ENCODE results near the gene TNS1. TPM values are rescaled to one million over a fixed set of nuclear protein-coding genes. Genes with fewer than 3 reads are reported as not detected.

TNS1 gene
- total RNA-seq, 2 donors from 2014 or later: 20.6 to 164 TPM

DNA sequence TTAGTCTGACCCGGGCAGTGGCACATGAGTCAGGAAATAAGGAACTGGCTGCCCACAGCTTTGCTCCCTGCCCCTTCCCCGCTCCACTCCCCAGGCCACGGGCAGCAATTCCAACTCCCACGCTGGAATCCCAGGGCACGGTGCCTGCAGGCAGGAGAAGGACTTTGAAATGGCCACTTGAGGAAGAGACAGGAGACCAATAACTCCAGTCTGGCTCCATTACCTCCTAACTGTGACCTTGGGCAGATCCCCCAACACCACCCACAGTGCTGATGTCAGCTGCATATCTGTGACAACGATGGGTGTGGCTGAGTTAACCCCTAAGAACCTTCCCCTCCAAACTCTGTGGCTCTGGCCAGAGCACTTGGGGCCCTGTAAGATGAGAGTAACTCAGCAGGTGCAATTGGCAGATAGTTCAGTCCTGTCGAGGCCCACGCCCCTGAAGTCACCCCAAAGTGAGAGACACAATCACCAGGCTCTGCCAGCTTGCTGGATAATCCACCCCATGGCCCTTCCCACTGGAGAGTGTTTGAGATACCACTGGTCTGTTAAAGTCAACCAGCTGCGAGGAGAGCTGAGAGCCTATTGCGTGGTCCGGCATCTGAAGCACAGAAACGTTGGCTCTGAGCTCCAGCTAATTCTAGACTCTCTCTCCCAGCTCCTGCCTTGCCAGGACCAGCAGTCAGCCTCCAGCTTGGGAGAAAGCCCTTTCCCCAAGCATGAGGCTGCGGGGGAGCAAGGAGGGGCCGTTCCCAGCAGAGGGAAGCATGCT is 175.2 kb downstream of the TNS1 start:
- Histone ChIP-seq H3K9me3 (no peaks in the 10 kb centered on the region), H3K27me3 (no peaks in the 10 kb centered on the region), H3K9ac (ENCODE audit: low read depth in 2 of 2, low read length in 2 of 2) (no peak overlapping the region), H3K4me1 (no peaks in the 10 kb centered on the region), H3K4me3 (no peak overlapping the region), H3K27ac (no peak overlapping the region), H3K36me3 (no peaks in the 10 kb centered on the region)
- DNase-seq: no peak
- intact Hi-C loops (cut with DNase I): no loop called here
- TF ChIP-seq, protein P1, sequence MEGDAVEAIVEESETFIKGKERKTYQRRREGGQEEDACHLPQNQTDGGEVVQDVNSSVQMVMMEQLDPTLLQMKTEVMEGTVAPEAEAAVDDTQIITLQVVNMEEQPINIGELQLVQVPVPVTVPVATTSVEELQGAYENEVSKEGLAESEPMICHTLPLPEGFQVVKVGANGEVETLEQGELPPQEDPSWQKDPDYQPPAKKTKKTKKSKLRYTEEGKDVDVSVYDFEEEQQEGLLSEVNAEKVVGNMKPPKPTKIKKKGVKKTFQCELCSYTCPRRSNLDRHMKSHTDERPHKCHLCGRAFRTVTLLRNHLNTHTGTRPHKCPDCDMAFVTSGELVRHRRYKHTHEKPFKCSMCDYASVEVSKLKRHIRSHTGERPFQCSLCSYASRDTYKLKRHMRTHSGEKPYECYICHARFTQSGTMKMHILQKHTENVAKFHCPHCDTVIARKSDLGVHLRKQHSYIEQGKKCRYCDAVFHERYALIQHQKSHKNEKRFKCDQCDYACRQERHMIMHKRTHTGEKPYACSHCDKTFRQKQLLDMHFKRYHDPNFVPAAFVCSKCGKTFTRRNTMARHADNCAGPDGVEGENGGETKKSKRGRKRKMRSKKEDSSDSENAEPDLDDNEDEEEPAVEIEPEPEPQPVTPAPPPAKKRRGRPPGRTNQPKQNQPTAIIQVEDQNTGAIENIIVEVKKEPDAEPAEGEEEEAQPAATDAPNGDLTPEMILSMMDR (IDR thresholded peaks at IDR 0.05): no peak

DNA sequence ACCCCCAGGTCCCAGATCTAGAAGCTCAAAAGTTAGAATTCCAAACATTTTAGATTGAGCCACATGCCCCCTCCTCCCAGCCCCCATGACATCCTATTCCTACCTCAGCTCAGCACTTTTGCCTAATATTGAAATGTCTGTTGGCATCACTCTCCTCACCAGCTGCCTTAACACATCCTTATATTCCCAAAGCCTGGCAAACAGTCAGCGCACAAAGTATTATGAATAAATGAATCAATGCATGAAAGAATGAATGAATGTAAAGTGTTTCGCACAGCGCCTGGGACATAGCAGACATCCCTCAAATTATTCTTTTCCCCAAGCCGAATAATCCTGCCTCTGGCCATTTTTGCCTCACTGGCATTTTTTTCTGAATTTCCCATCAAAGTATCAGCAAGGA is 175.8 kb downstream of the TNS1 start:
- Histone ChIP-seq H3K27me3 (no peaks in the 10 kb centered on the region), H3K9me3 (no peaks in the 10 kb centered on the region), H3K4me1 (no peaks in the 10 kb centered on the region), H3K36me3 (no peaks in the 10 kb centered on the region), H3K9ac (ENCODE audit: low read depth in 2 of 2, low read length in 2 of 2) (no peak overlapping the region), H3K27ac (no peak overlapping the region), H3K4me3 (no peak overlapping the region)
- no peak for DNase-seq
- TF ChIP-seq, protein P1 (IDR thresholded peaks at IDR 0.05): no peak
- intact Hi-C loops (cut with DNase I): no loop called here

DNA sequence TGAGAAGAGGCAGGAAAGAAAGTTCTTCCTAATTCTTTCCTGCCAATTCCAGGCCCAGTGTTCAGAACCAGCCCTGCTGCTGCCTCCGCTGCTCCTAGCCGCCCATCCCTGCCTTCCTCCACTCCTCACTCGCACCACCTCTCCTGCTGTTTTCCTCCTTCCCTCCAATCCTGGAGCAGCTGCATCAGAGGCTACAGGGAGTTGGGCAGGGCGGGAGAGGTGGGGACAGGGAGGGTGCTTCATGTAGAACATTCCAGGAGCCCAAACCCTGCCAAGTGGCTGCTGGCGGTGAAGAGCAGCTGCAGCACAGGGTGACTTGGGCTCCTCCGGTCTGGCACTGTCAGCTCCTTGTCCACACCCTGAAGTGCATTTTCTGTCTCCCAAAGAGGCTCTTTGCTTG is 176.3 kb downstream of the TNS1 start:
- Histone ChIP-seq H3K27ac (no peak overlapping the region), H3K9ac (ENCODE audit: low read depth in 2 of 2, low read length in 2 of 2) (no peak overlapping the region)

DNA sequence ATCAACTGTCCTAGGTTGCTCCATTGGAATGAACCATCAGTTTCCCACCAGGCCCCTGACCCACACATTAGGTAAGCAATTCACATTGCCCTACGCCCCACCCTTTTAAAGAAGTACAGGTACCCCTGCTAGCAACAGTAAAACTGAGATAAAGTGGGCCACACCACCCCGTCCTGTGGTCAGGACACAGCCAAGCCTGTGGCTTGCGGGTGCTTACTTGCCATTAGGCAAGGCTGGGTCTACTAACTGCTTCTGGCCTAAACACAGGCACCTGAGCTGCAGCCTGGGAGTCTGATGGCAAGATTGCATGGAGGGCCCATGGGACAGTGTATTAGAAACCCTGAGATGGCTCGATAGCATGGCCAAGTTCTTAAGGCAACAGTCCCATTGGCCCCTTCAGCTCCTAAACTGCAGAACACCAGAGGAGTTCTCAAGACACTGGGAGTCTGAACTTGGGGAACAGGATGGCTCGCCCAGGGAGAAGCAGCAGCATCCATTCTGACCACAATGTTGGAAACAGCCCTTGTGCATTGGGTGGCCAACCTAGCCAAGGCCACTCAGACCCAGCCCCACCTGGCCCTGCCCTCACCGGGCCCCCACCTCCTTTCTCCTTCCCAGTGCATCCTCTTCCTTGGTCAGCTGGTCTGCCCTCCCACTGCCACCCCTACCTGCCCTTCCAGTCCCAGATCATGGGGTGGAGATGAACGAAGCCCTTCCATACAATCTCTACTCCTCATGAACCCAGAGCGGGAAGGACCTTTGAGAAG is 177.1 kb downstream of the TNS1 start:
- intact Hi-C loops (cut with DNase I): no loop called here
- Histone ChIP-seq H3K36me3 (no peaks in the 10 kb centered on the region), H3K9me3 (no peaks in the 10 kb centered on the region), H3K27me3 (no peaks in the 10 kb centered on the region), H3K27ac (no peak overlapping the region), H3K4me1 (no peaks in the 10 kb centered on the region), H3K4me3 (no peak overlapping the region), H3K9ac (ENCODE audit: low read depth in 2 of 2, low read length in 2 of 2) (no peak overlapping the region)
- no peak for DNase-seq
- TF ChIP-seq, protein P1 (IDR thresholded peaks at IDR 0.05): no peak

More for the DNA sequence above, 176.3 kb downstream of the TNS1 start:
- intact Hi-C loops (cut with DNase I): no loop called here
- H3K4me1 ChIP-seq: no peaks in the 10 kb centered on the region
- H3K9me3 ChIP-seq: no peaks in the 10 kb centered on the region
- no peaks in the 10 kb centered on the region for H3K27me3 ChIP-seq
- H3K36me3 ChIP-seq: no peaks in the 10 kb centered on the region
- no peak overlapping the region for H3K4me3 ChIP-seq
- TF ChIP-seq, protein P1 (IDR thresholded peaks at IDR 0.05): no peak
- peak; percentile 47 for DNase-seq

DNA sequence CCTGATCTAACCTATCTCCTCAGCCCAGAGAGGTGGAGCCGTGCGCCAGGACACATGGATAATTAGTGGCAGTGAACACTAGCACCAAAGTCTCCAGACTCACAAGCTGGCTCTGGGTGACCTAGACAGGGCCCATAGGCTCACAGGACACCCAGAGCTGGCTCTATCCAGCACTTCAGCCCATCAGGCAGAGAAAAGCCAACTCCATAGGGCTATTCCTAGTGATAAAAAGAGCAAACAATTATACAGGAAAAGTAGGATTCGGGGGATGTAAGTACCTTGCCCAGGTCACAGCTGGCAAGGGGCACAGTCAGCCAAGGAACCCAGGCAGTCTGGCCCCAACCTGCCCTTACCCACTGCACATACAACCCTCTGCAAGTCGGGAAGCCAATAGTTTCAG is 178.6 kb downstream of the TNS1 start:
- intact Hi-C loops (cut with DNase I): no loop called here
- Histone ChIP-seq H3K4me3 (no peak overlapping the region), H3K4me1 (no peaks in the 10 kb centered on the region), H3K9me3 (no peaks in the 10 kb centered on the region), H3K27me3 (no peaks in the 10 kb centered on the region), H3K27ac (no peak overlapping the region), H3K36me3 (no peaks in the 10 kb centered on the region), H3K9ac (ENCODE audit: low read depth in 2 of 2, low read length in 2 of 2) (no peak overlapping the region)
- TF ChIP-seq, protein P1 (IDR thresholded peaks at IDR 0.05): no peak
- DNase-seq: no peak

All from colonic mucosa (tissue), 4 donors.